ENCODE measurements around the gene MYL3. TPM values are rescaled to one million over a fixed set of nuclear protein-coding genes. Genes with fewer than 3 reads are reported as not detected.

The MYL3 gene
- polyA plus RNA-seq, 1 donor (not counting 4 experiments of a cell fraction or from before 2014, with no cell fraction given): not detected

- dilution Hi-C loops (cut with MboI; ENCODE audit: extremely low pct_ligation_motif_present, low sequenced_read_pairs): no loop called here
- H3K9ac ChIP-seq (ENCODE audit: control insufficient read depth, extremely low read depth, insufficient read depth, low read length): no peak overlapping the region
- H3K4me2 ChIP-seq (ENCODE audit: control insufficient read depth, extremely low read depth, insufficient read depth, low read depth, low read length): no peak overlapping the region
- TF ChIP-seq EZH2 (IDR thresholded peaks at IDR 0.05; ENCODE audit: low read length) (no peak), CTCF (optimal IDR thresholded peaks at IDR 0.05 in 1 of 3, IDR thresholded peaks at IDR 0.05 in 1 of 3, conservative IDR thresholded peaks at IDR 0.05 in 1 of 3; ENCODE audit: extremely low read depth in 1 of 3, insufficient read depth in 2 of 3, low read length in 3 of 3) (no peak)
- H4K20me1 ChIP-seq (ENCODE audit: control insufficient read depth, extremely low read depth, insufficient read depth, low read length): no peaks in the 10 kb centered on the region
- H3K36me3 ChIP-seq (ENCODE audit: control insufficient read depth in 2 of 2, extremely low read depth in 1 of 2, insufficient read depth in 2 of 2, low read length in 2 of 2): no peaks in the 10 kb centered on the region
- H3K27me3 ChIP-seq (ENCODE audit: control insufficient read depth, extremely low read depth, insufficient read depth, low read length): peaks cover 19% of the 10 kb centered on the region
- H3K27ac ChIP-seq (ENCODE audit: control insufficient read depth, insufficient read depth, low read length): no peak overlapping the region
- H3K79me2 ChIP-seq (ENCODE audit: control insufficient read depth, insufficient read depth, low read length): no peaks in the 10 kb centered on the region
- H3K4me3 ChIP-seq (ENCODE audit: control insufficient read depth in 2 of 3, extremely low read depth in 1 of 3, insufficient read depth in 2 of 3, low read depth in 1 of 3, low read length in 3 of 3): no peak overlapping the region
- H3K9me3 ChIP-seq (ENCODE audit: control insufficient read depth, low read depth, low read length): no peaks in the 10 kb centered on the region
- H3K9me1 ChIP-seq (ENCODE audit: control insufficient read depth, extremely low read depth, insufficient read depth, low read length): no peaks in the 10 kb centered on the region
- H2AFZ ChIP-seq (ENCODE audit: control insufficient read depth, low read length): no peak overlapping the region
- FAIRE-seq (no peak), DNase-seq (ENCODE audit: low read depth, low spot score) (no peak)
- H3K4me1 ChIP-seq (ENCODE audit: control insufficient read depth, extremely low read depth, insufficient read depth, low read length): no peaks in the 10 kb centered on the region
Observed at GRCh38 chr3:46853441-46854415, 9.5 kb downstream of the MYL3 start.

- H3K27ac ChIP-seq (ENCODE audit: control insufficient read depth, insufficient read depth, low read length): no peak overlapping the region
- no peaks in the 10 kb centered on the region for H3K9me1 ChIP-seq (ENCODE audit: control insufficient read depth, extremely low read depth, insufficient read depth, low read length)
- no peak overlapping the region for H3K4me3 ChIP-seq (ENCODE audit: control insufficient read depth in 2 of 3, extremely low read depth in 1 of 3, insufficient read depth in 2 of 3, low read depth in 1 of 3, low read length in 3 of 3)
- H3K4me1 ChIP-seq (ENCODE audit: control insufficient read depth, extremely low read depth, insufficient read depth, low read length): no peaks in the 10 kb centered on the region
- no peaks in the 10 kb centered on the region for H3K36me3 ChIP-seq (ENCODE audit: control insufficient read depth in 2 of 2, extremely low read depth in 1 of 2, insufficient read depth in 2 of 2, low read length in 2 of 2)
- DNase-seq (ENCODE audit: low read depth, low spot score): no peak
- FAIRE-seq: no peak
- no peak overlapping the region for H3K4me2 ChIP-seq (ENCODE audit: control insufficient read depth, extremely low read depth, insufficient read depth, low read depth, low read length)
- no peak for TF ChIP-seq CTCF (optimal IDR thresholded peaks at IDR 0.05 in 1 of 3, IDR thresholded peaks at IDR 0.05 in 1 of 3, conservative IDR thresholded peaks at IDR 0.05 in 1 of 3; ENCODE audit: extremely low read depth in 1 of 3, insufficient read depth in 2 of 3, low read length in 3 of 3)
- TF ChIP-seq EZH2 (IDR thresholded peaks at IDR 0.05; ENCODE audit: low read length): no peak
- H3K9me3 ChIP-seq (ENCODE audit: control insufficient read depth, low read depth, low read length): no peaks in the 10 kb centered on the region
- H3K79me2 ChIP-seq (ENCODE audit: control insufficient read depth, insufficient read depth, low read length): no peaks in the 10 kb centered on the region
- H3K9ac ChIP-seq (ENCODE audit: control insufficient read depth, extremely low read depth, insufficient read depth, low read length): no peak overlapping the region
- no peaks in the 10 kb centered on the region for H4K20me1 ChIP-seq (ENCODE audit: control insufficient read depth, extremely low read depth, insufficient read depth, low read length)
- peaks cover 12% of the 10 kb centered on the region for H3K27me3 ChIP-seq (ENCODE audit: control insufficient read depth, extremely low read depth, insufficient read depth, low read length)
- H2AFZ ChIP-seq (ENCODE audit: control insufficient read depth, low read length): no peak overlapping the region
- dilution Hi-C loops (cut with MboI; ENCODE audit: extremely low pct_ligation_motif_present, low sequenced_read_pairs): no loop called here
Observed at GRCh38 chr3:46852839-46853355, 10.3 kb downstream of the MYL3 start.
